Esophagus squamous epithelium (tissue), 4 donors: ENCODE measurements around the gene POLR2H.

ENCODE experiments used
- CTCF ChIP-seq, 6 experiments: fragments of 450-650 bp in 4 of 6; fragments of 200-600 bp in 2 of 6; sonication (generic) in 2 of 6; IDR thresholded peaks; one replicate each; pipeline ENCODE4 v1.5.1; 2016 to 2019; ENCODE audit warnings: antibody characterized with exemption in 6 of 6, mild to moderate bottlenecking in 4 of 6, moderate library complexity in 4 of 6
- POLR2A ChIP-seq, 4 donors: fragments of 450-650 bp; IDR thresholded peaks; one replicate each; pipeline ENCODE4 v1.6.1; 2017; ENCODE audit warnings: antibody characterized with exemption in 4 of 4, mild to moderate bottlenecking in 4 of 4, moderate library complexity in 3 of 4

GRCh38 chr3:184415203-184415490 is 53.6 kb downstream of the POLR2H start:
- TF ChIP-seq CTCF (IDR thresholded peaks at IDR 0.05) (no peak), POLR2A (IDR thresholded peaks at IDR 0.05) (no peak)
